Activated B cell treated with CpG ODN at 0.5 μM for 24 hours (primary cell): ENCODE measurements around the gene RNF130. TPM values are rescaled to one million over a fixed set of nuclear protein-coding genes. Genes with fewer than 3 reads are reported as not detected.

ENCODE experiments used
- ATAC-seq: fragments of 200-7000 bp; cut with Tn5 transposase; one replicate; pipeline ENCODE4 v1.10.0; 2021; ENCODE audit warnings: low read depth, mild to moderate bottlenecking, moderate library complexity
- CTCF ChIA-PET: fragments of 350-600 bp; sonication (Branson Sonifier 250); formaldehyde crosslinking; loops from one replicate; lab custom pipeline; 2021; ENCODE audit warnings: antibody characterized with exemption; lab: Charles Lee
- POLR2A ChIA-PET: fragments of 350-600 bp; sonication (Branson Sonifier 250); formaldehyde crosslinking; loops from one replicate; lab custom pipeline; 2021; ENCODE audit warnings: antibody characterized with exemption; lab: Charles Lee
- DNase-seq: peaks from one replicate; pipeline ENCODE4 v3.0.0; 2022
- H3K27ac Mint-ChIP-seq: one replicate; pipeline ENCODE4 v1.8.0; 2020; ENCODE audit warnings: mixed read lengths
- H3K27me3 Mint-ChIP-seq: one replicate; pipeline ENCODE4 v1.8.0; 2021; ENCODE audit warnings: mixed read lengths
- H3K36me3 Mint-ChIP-seq: one replicate; pipeline ENCODE4 v1.8.0; 2021; ENCODE audit warnings: low read depth, mixed read lengths
- H3K4me1 Mint-ChIP-seq: one replicate; pipeline ENCODE4 v1.8.0; 2021; ENCODE audit warnings: mixed read lengths
- H3K4me3 Mint-ChIP-seq: one replicate; pipeline ENCODE4 v1.8.0; 2020; ENCODE audit warnings: mild to moderate bottlenecking, mixed read lengths
- H3K9me3 Mint-ChIP-seq: one replicate; pipeline ENCODE4 v1.8.0; 2020; ENCODE audit warnings: mixed read lengths
- intact Hi-C: fragments of 100-400 bp; cut with micrococcal nuclease; formaldehyde crosslinking; loops from one replicate; pipeline ENCODE4 v1.15.1; 2024
- total RNA-seq: library from RNA; stranded (reverse); gene quantifications from 2 replicates; pipeline ENCODE4 v1.2.3, GENCODE V29; 2022
- TF ChIP-seq, protein P1 (sequence below): fragments of 200-600 bp; IDR thresholded peaks from one replicate; pipeline ENCODE4 v1.8.0; 2022; ENCODE audit warnings: antibody characterized with exemption, mild to moderate bottlenecking

The RNF130 gene
- total RNA-seq, 1 donor from 2014 or later: 18.5 TPM

DNA sequence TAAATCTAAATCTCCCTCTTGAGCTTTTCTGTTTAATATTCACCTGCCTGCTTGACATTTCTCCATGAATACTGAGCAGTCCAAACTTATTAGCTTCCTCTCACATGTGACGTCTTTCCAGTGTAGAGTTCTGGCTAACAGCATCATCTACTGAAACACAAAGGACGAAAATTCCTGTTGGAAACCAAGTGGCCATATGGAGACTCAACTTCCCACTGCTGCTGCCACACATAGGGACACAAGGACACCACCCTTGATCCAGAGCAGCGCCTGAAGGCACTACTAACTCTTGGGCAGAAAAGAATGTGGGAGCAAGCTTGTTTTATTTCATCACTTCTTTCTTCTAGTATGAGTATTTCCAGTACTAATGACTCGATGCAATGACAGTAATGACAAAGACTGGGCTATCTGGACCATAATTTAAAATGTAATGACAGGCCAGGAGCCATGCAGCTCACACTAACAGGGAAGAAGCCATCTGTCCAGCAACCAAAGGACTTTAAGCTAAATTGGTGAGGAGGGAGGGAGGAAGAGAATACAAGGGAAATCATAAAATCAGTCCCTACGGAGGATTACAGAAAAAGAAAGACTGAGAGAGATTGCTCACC lies 19.2 kb downstream of the RNF130 start:
- no peaks in the 10 kb centered on the region for H3K9me3 Mint-ChIP-seq
- POLR2A ChIA-PET: no interaction called here
- no peak overlapping the region for H3K4me3 Mint-ChIP-seq
- ATAC-seq (no peak), DNase-seq (no peak)
- intact Hi-C loops: no loop called here
- peaks cover 8% of the 10 kb centered on the region for H3K4me1 Mint-ChIP-seq
- CTCF ChIA-PET: no interaction called here
- H3K27ac Mint-ChIP-seq: no peak overlapping the region
- H3K36me3 Mint-ChIP-seq: no peaks in the 10 kb centered on the region
- TF ChIP-seq, protein P1, sequence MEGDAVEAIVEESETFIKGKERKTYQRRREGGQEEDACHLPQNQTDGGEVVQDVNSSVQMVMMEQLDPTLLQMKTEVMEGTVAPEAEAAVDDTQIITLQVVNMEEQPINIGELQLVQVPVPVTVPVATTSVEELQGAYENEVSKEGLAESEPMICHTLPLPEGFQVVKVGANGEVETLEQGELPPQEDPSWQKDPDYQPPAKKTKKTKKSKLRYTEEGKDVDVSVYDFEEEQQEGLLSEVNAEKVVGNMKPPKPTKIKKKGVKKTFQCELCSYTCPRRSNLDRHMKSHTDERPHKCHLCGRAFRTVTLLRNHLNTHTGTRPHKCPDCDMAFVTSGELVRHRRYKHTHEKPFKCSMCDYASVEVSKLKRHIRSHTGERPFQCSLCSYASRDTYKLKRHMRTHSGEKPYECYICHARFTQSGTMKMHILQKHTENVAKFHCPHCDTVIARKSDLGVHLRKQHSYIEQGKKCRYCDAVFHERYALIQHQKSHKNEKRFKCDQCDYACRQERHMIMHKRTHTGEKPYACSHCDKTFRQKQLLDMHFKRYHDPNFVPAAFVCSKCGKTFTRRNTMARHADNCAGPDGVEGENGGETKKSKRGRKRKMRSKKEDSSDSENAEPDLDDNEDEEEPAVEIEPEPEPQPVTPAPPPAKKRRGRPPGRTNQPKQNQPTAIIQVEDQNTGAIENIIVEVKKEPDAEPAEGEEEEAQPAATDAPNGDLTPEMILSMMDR: no peak
- H3K27me3 Mint-ChIP-seq: no peaks in the 10 kb centered on the region

DNA sequence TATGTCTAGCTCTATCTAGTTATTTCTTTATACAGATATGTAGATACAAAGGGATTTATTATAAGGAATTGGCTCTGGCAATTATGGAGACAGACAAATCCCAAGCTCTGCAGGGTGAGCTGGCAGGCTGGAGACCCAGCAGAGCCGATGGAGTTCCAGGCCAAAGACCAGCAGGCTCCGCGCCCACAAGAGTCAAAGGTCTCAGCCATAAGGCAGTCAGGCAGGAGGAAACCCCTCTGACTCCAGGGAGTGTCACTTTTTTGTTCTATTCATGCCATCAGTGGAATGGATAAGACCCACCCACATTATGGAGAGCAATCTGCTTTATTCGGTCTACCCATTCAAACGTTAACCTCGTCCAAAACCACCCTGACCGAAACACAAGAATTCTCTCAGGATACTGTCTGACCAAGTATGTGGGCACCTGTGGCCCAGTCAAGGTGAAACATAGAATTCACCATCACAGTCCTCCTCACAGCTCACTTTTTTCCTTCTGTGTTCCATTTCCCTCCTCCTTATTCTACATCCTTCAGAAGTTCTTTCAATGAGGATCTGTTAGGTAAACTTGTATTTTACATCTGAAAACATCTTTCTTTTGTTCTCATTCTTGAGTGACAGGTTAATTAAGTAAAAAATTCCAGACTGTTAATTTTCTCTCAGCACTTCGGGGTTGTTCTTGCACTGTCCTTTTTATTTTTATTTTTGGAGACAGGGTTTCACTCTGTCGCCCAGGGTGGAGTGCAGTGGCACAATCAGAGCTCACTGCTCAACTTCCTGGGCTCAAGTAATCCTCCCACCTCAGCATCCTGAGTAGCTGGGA lies 21.2 kb downstream of the RNF130 start:
- intact Hi-C loops: no loop called here
- no peak overlapping the region for H3K4me3 Mint-ChIP-seq
- ChIA-PET POLR2A (no interaction called here), CTCF (no interaction called here)
- ATAC-seq (no peak), DNase-seq (no peak)
- H3K27me3 Mint-ChIP-seq: no peaks in the 10 kb centered on the region
- H3K27ac Mint-ChIP-seq: no peak overlapping the region
- peaks cover 8% of the 10 kb centered on the region for H3K4me1 Mint-ChIP-seq
- no peaks in the 10 kb centered on the region for H3K9me3 Mint-ChIP-seq
- H3K36me3 Mint-ChIP-seq: no peaks in the 10 kb centered on the region
- TF ChIP-seq, protein P1: no peak

DNA sequence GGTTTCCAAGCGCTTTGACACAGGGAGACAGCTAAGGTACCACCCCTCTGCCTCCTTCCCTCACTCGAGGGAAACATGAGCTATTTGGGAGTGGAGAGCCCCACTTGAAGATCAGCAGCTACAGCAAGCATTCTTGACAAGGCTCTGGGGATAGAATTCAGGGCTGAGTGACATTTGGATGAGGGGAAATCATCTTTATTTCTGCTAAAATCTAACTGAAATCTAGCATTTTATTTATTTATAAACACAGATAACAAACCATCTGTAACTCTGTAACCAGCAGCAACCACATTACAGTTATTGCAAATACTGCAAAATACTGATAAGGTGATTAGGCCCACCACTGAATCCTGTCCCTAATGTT lies 22.4 kb downstream of the RNF130 start:
- intact Hi-C loops: no loop called here
- ATAC-seq: no peak
- Mint-ChIP-seq H3K9me3 (no peaks in the 10 kb centered on the region), H3K36me3 (no peaks in the 10 kb centered on the region), H3K27ac (no peak overlapping the region), H3K27me3 (no peaks in the 10 kb centered on the region), H3K4me3 (no peak overlapping the region), H3K4me1 (peaks cover 8% of the 10 kb centered on the region)
- ChIA-PET POLR2A (no interaction called here), CTCF (no interaction called here)
- no peak for DNase-seq
- TF ChIP-seq, protein P1: no peak

GRCh38 chr5:180047667-180048066 lies 23.9 kb downstream of the RNF130 start:
- no peak for ATAC-seq
- TF ChIP-seq, protein P1: no peak
- ChIA-PET CTCF (no interaction called here), POLR2A (no interaction called here)
- Mint-ChIP-seq H3K36me3 (no peaks in the 10 kb centered on the region), H3K4me3 (no peak overlapping the region), H3K9me3 (no peaks in the 10 kb centered on the region), H3K27ac (no peak overlapping the region), H3K4me1 (peaks cover 8% of the 10 kb centered on the region), H3K27me3 (no peaks in the 10 kb centered on the region)
- intact Hi-C loops: no loop called here
- no peak for DNase-seq

GRCh38 chr5:180046656-180047055 lies 24.9 kb downstream of the RNF130 start:
- no peak overlapping the region for H3K4me3 Mint-ChIP-seq
- POLR2A ChIA-PET: no interaction called here
- H3K36me3 Mint-ChIP-seq: no peaks in the 10 kb centered on the region
- no peaks in the 10 kb centered on the region for H3K27me3 Mint-ChIP-seq
- intact Hi-C loops: no loop called here
- TF ChIP-seq, protein P1: no peak
- H3K4me1 Mint-ChIP-seq: peaks cover 8% of the 10 kb centered on the region
- ATAC-seq (no peak), DNase-seq (no peak)
- no peaks in the 10 kb centered on the region for H3K9me3 Mint-ChIP-seq
- no peak overlapping the region for H3K27ac Mint-ChIP-seq
- CTCF ChIA-PET: no interaction called here
